ENCODE measurements around the gene CDCP1. TPM values are rescaled to one million over a fixed set of nuclear protein-coding genes. Genes with fewer than 3 reads are reported as not detected.
"Not testable (repeated sequence)": the region's sequence is repeated elsewhere in the genome, so short reads cannot be mapped to it uniquely, and the experiment has no call there.

The CDCP1 gene
- total and polyA plus RNA-seq, 2 experiments from 2014 or later = 0.12 TPM; not detected in 1

DNA sequence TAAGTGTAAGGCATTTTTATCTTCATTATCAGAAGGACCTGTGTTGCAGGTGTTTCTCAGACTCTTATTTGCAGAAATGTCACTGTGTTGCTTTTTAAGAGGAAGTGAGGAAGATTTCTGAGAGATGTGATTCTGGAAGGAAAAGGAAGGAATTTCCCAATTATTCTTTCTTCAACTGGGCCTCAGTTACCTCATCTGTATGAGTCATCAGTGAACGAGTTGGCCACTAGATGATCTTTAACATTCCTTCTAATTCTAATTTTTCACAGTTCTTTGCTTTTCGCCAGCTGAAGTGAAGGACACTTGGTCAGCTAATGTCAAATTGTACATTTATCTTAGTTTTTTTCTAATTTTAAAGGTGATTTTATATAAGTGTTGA, 91.2 kb downstream of the CDCP1 start:
- TF ChIP-seq, protein P1, sequence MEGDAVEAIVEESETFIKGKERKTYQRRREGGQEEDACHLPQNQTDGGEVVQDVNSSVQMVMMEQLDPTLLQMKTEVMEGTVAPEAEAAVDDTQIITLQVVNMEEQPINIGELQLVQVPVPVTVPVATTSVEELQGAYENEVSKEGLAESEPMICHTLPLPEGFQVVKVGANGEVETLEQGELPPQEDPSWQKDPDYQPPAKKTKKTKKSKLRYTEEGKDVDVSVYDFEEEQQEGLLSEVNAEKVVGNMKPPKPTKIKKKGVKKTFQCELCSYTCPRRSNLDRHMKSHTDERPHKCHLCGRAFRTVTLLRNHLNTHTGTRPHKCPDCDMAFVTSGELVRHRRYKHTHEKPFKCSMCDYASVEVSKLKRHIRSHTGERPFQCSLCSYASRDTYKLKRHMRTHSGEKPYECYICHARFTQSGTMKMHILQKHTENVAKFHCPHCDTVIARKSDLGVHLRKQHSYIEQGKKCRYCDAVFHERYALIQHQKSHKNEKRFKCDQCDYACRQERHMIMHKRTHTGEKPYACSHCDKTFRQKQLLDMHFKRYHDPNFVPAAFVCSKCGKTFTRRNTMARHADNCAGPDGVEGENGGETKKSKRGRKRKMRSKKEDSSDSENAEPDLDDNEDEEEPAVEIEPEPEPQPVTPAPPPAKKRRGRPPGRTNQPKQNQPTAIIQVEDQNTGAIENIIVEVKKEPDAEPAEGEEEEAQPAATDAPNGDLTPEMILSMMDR (IDR thresholded peaks at IDR 0.05; ENCODE audit: low read depth, low read length) = no peak
- Histone ChIP-seq H3K27me3 (no peaks in the 10 kb centered on the region), H3K9me3 (ENCODE audit: low read depth) (no peaks in the 10 kb centered on the region), H3K36me3 (no peaks in the 10 kb centered on the region), H3K4me1 (ENCODE audit: low read depth) (no peaks in the 10 kb centered on the region), H3K4me3 (no peak overlapping the region), H3K27ac (no peak overlapping the region)
- peak in 1 of 2 donors; percentile 80 for DNase-seq (ENCODE audit: low read depth in 1 of 2, low spot score in 1 of 2)

DNA sequence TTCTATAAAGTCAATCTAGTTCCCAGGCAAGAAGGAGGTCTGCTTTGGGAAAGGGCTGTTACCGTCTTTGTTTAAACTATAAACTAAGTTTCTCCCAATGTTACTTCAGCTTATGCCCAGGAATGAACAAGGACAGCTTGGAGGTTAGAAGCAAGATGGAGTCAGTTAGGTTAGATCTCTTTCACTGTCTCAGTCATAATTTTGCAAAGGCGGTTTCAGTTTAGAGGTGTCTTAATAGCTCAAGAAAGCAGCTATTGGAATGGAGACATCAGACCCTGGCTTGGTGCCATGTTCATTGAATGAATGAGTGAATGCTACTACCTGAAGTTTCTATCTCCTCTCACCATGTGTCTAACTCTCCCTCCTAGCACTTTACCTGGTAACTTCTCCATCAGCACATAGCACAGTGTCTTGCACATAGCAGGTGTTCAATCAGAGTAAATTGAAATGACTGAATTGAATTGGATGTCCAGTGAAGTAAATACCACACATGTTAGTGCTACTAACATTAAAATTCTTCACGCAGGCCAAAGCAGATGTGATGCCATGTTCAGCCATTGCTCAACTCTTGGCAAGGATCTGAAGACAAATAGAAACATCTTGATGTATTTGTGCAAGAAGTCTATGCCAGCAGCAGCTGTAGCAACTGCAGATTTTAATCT, 91.9 kb downstream of the CDCP1 start:
- no peak overlapping the region for H3K27ac ChIP-seq

DNA sequence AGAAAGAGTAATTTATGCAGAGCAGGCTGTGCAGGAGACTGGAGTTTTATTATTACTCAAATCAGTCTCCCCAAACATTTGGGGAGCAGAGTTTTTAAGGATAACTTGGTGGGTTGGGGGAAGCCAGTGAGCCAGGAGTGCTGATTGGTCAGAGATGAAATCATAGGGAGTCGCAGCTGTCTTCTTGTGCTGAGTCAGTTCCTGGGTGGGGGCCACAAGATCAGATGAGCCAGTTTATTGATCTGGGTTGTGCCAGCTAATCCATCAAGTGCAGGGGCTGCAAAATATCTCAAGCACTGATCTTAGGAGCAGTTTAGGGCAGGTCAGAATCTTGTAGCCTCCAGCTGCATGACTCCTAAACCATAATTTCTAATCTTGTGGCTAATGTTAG, 92.4 kb downstream of the CDCP1 start:
- H3K27ac ChIP-seq; H3K4me1 ChIP-seq (ENCODE audit: low read depth); DNase-seq (ENCODE audit: low read depth in 1 of 2, low spot score in 1 of 2); H3K36me3 ChIP-seq; H3K27me3 ChIP-seq; H3K9me3 ChIP-seq (ENCODE audit: low read depth); H3K4me3 ChIP-seq: not testable (repeated sequence)

More for the DNA sequence above, 91.9 kb downstream of the CDCP1 start:
- peaks cover 1% of the 10 kb centered on the region for H3K27me3 ChIP-seq
- peak in 1 of 2 donors; percentile 83 for DNase-seq (ENCODE audit: low read depth in 1 of 2, low spot score in 1 of 2)
- H3K4me3 ChIP-seq = no peak overlapping the region
- H3K36me3 ChIP-seq = no peaks in the 10 kb centered on the region
- TF ChIP-seq, protein P1 (IDR thresholded peaks at IDR 0.05; ENCODE audit: low read depth, low read length) = no peak
- H3K4me1 ChIP-seq (ENCODE audit: low read depth) = no peaks in the 10 kb centered on the region
- H3K9me3 ChIP-seq (ENCODE audit: low read depth) = no peaks in the 10 kb centered on the region

DNA sequence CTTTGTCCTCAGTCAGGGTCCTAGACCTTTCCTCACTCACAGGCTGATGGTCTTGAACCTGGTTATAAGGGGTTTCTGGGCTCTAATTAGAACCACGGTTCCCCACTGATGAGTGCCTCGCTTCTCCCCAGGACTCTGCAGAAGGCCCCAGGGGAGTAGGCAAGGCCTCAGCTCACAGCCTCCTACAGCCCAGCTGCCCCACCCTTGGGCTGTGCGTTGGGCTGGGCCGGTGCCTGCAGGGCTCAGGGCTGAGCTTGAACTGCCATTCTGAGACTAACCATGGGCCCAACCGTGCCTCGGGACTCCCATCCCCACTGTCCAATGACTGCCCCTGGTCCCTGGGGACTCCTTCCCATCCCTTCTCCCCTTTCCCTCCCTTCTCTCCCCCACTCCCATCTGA, 94.5 kb downstream of the CDCP1 start:
- Histone ChIP-seq H3K4me3 (no peak overlapping the region), H3K36me3 (no peaks in the 10 kb centered on the region), H3K4me1 (ENCODE audit: low read depth) (no peaks in the 10 kb centered on the region), H3K27ac (no peak overlapping the region), H3K27me3 (peaks cover 20% of the 10 kb centered on the region), H3K9me3 (ENCODE audit: low read depth) (no peaks in the 10 kb centered on the region)
- TF ChIP-seq, protein P1 (IDR thresholded peaks at IDR 0.05; ENCODE audit: low read depth, low read length) = no peak
- no peak for DNase-seq (ENCODE audit: low read depth in 1 of 2, low spot score in 1 of 2)

DNA sequence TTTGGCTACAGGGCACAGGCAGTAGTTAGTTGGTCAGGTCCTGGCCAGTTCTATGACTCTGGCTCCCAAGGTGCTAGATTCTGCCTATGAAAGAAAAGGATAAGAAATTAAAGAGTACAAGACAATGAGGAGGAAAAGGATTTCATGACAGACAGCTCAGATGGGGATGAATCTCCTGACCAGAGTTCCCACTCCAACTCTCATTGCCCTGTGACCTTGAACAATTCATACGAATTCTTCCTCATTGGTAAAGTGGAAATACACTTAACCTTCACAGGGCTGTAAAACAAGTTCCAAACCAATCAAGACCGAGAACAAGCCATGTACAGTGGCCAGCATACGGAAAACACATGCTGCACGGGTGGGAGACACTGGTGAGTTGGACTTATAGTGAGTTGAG, 96.4 kb downstream of the CDCP1 start:
- no peak overlapping the region for H3K27ac ChIP-seq
- no peaks in the 10 kb centered on the region for H3K9me3 ChIP-seq (ENCODE audit: low read depth)
- no peaks in the 10 kb centered on the region for H3K4me1 ChIP-seq (ENCODE audit: low read depth)
- H3K36me3 ChIP-seq = no peaks in the 10 kb centered on the region
- TF ChIP-seq, protein P1 (IDR thresholded peaks at IDR 0.05; ENCODE audit: low read depth, low read length) = no peak
- peaks cover 27% of the 10 kb centered on the region for H3K27me3 ChIP-seq
- DNase-seq (ENCODE audit: low read depth in 1 of 2, low spot score in 1 of 2) = no peak
- H3K4me3 ChIP-seq = no peak overlapping the region

DNA sequence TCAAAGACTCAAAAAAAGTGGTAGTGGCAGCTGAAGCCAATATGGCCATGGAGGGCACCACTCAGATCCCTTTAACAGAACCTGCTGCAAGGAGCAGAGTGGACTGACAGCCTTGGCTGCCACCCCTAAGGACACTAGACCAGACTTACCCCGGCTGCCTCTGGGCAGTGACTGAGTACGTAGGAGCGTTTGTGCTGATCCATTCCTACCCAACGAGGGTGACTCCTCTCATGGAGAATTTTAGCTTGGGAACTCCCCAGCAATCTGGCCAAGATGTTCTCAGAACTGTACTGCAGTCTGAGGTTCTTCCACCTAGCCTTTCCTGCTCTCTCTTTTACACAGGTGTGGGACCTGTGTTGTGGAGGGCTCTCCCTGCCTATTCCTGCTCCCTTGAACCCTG, 97.9 kb downstream of the CDCP1 start:
- H3K4me3 ChIP-seq = no peak overlapping the region
- H3K36me3 ChIP-seq = no peaks in the 10 kb centered on the region
- TF ChIP-seq, protein P1 (IDR thresholded peaks at IDR 0.05; ENCODE audit: low read depth, low read length) = no peak
- peaks cover 27% of the 10 kb centered on the region for H3K27me3 ChIP-seq
- H3K9me3 ChIP-seq (ENCODE audit: low read depth) = no peaks in the 10 kb centered on the region
- H3K4me1 ChIP-seq (ENCODE audit: low read depth) = no peaks in the 10 kb centered on the region
- no peak overlapping the region for H3K27ac ChIP-seq
- DNase-seq (ENCODE audit: low read depth in 1 of 2, low spot score in 1 of 2) = no peak
